ENCODE data around the gene PCOLCE2. TPM values are rescaled to one million over a fixed set of nuclear protein-coding genes. Genes with fewer than 3 reads are reported as not detected.
A peak's percentile ranks its signal among the peaks of the same experiment; 100 is the strongest.

PCOLCE2 gene
- total and polyA plus RNA-seq, 2 donors (not counting 3 experiments of a cell fraction or from before 2014, with no cell fraction given): not detected

DNA sequence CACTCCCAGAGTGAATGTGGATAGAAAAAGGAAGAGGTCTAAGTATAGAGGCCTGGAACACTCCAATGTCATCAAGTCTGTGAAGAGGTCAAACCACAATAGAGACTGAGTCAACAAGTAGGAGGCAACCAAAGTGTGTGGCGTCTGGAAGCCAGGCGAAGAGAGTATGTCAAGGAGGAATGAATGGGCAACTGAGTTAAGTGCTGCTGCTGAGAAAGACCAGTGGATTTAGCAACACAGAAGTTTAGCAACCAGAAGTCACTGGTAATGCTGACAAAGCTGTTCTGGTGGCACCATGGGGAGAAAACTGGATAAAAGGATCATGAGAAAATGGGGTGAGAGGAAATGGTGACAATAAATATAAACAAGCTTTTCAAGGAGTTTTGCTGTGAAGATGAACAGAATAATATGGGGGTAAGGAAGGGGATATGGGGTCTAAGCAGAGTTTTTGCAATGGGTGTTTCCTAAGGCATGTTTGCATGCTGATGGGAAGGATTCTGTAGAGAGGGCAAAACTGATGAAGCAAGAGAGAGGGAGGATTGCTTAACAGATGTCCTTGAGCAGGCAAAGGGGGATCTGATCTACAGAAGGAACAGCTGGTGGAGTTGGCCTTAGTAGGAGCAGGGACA lies 38.4 kb downstream of the PCOLCE2 start:
- BruUV-seq (replicated peaks): no TSS peak
- CTCF ChIA-PET: interaction anchor here (1.8 kb wide), 1 partner anchor 22 kb away, joined by 9 read pairs; no protein-coding TSS in a partner anchor
- POLR2A ChIA-PET: interaction anchor here (0.6 kb wide), 2 partner anchors 265 to 533 kb away, joined by 3 to 5 read pairs; no protein-coding TSS in a partner anchor
- TF ChIP-seq POLR2AphosphoS5 (IDR thresholded peaks at IDR 0.05; ENCODE audit: insufficient read depth, low read depth, low read length) (no peak), FOS (IDR thresholded peaks at IDR 0.05; ENCODE audit: borderline replicate concordance, insufficient read depth, low read length) (peak; percentile 12)
- no peaks in the 10 kb centered on the region for H3K4me1 ChIP-seq (ENCODE audit: control insufficient read depth, extremely low read depth, insufficient read depth, low read length)
- H3K4me3 ChIP-seq (replicated peaks in 1 of 3; ENCODE audit: insufficient read depth in 1 of 3, low read depth in 1 of 3, low read length in 3 of 3): no peak overlapping the region
- no peak overlapping the region for H3K9ac ChIP-seq (replicated peaks; ENCODE audit: extremely low read depth, insufficient read depth, low read length)
- dilution Hi-C loops (cut with MboI; ENCODE audit: extremely low pct_ligation_motif_present, low sequenced_read_pairs) (no loop called here), intact Hi-C loops (cut with micrococcal nuclease) (no loop called here)
- no peaks in the 10 kb centered on the region for H3K36me3 ChIP-seq (ENCODE audit: control insufficient read depth in 2 of 2, extremely low read depth in 1 of 2, insufficient read depth in 2 of 2, low read length in 2 of 2)
- no peaks in the 10 kb centered on the region for H3K79me2 ChIP-seq (ENCODE audit: control insufficient read depth, insufficient read depth, low read length)
- DNase-seq (ENCODE audit: low read depth, low spot score) (peak; percentile 22), FAIRE-seq (peak; percentile 75)
- peaks cover 4 to 9% of the 10 kb centered on the region in 2 experiments for H3K27me3 ChIP-seq (ENCODE audit: control insufficient read depth in 2 of 2, insufficient read depth in 2 of 2, low read length in 2 of 2)
- H3K9me3 ChIP-seq (replicated peaks; ENCODE audit: control insufficient read depth, insufficient read depth, low read length): no peaks in the 10 kb centered on the region
- H3K4me2 ChIP-seq (ENCODE audit: insufficient read depth, low read length): no peak overlapping the region
- H3K27ac ChIP-seq (ENCODE audit: insufficient read depth, low read depth, low read length): no peak overlapping the region
- H2AFZ ChIP-seq (ENCODE audit: low read depth, low read length): no peak overlapping the region
- H4K20me1 ChIP-seq (replicated peaks; ENCODE audit: control insufficient read depth, extremely low read depth, insufficient read depth, low read length): no peaks in the 10 kb centered on the region
- no peaks in the 10 kb centered on the region for H3K9me1 ChIP-seq (replicated peaks; ENCODE audit: control insufficient read depth, extremely low read depth, insufficient read depth, low read length)

DNA sequence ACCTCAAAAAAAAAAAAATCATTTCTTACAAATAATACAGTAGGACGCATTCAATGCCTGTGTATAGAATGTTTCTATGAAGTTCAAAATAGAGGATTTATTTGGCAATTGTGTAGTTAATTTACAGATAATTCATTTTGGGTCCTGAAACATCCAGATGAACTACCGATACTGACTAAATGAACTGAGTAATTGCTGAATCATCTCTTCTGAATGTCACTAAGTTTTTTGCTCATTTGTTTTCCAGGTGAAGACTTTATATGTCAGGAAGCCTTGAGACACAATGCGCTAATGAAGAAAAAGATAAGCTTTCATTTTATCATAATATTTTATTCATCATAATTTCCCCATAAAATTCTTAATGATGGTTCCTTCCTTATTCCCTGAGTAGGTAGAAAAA lies 39.7 kb downstream of the PCOLCE2 start:
- H3K9me3 ChIP-seq (replicated peaks; ENCODE audit: control insufficient read depth, insufficient read depth, low read length): no peaks in the 10 kb centered on the region
- BruUV-seq (replicated peaks): no TSS peak
- no peaks in the 10 kb centered on the region for H3K79me2 ChIP-seq (ENCODE audit: control insufficient read depth, insufficient read depth, low read length)
- H3K4me2 ChIP-seq (ENCODE audit: insufficient read depth, low read length): no peak overlapping the region
- dilution Hi-C loops (cut with MboI; ENCODE audit: extremely low pct_ligation_motif_present, low sequenced_read_pairs) (no loop called here), intact Hi-C loops (cut with micrococcal nuclease) (no loop called here)
- DNase-seq (ENCODE audit: low read depth, low spot score) (no peak), FAIRE-seq (no peak)
- no peak overlapping the region for H3K9ac ChIP-seq (replicated peaks; ENCODE audit: extremely low read depth, insufficient read depth, low read length)
- H3K27ac ChIP-seq (ENCODE audit: insufficient read depth, low read depth, low read length): no peak overlapping the region
- H3K36me3 ChIP-seq (ENCODE audit: control insufficient read depth in 2 of 2, extremely low read depth in 1 of 2, insufficient read depth in 2 of 2, low read length in 2 of 2): no peaks in the 10 kb centered on the region
- no peak for TF ChIP-seq FOS (IDR thresholded peaks at IDR 0.05; ENCODE audit: borderline replicate concordance, insufficient read depth, low read length)
- ChIA-PET CTCF (interaction anchor here (1.0 to 1.8 kb wide), 2 partner anchors 21 to 153 kb away, joined by 3 to 9 read pairs; no protein-coding TSS in a partner anchor), POLR2A (no interaction called here)
- no peak overlapping the region for H3K4me3 ChIP-seq (replicated peaks in 1 of 3; ENCODE audit: insufficient read depth in 1 of 3, low read depth in 1 of 3, low read length in 3 of 3)
- no peaks in the 10 kb centered on the region for H3K9me1 ChIP-seq (replicated peaks; ENCODE audit: control insufficient read depth, extremely low read depth, insufficient read depth, low read length)
- H2AFZ ChIP-seq (ENCODE audit: low read depth, low read length): no peak overlapping the region
- H3K27me3 ChIP-seq (ENCODE audit: control insufficient read depth in 2 of 2, insufficient read depth in 2 of 2, low read length in 2 of 2): peaks cover 3 to 9% of the 10 kb centered on the region in 2 experiments
- H3K4me1 ChIP-seq (ENCODE audit: control insufficient read depth, extremely low read depth, insufficient read depth, low read length): no peaks in the 10 kb centered on the region
- H4K20me1 ChIP-seq (replicated peaks; ENCODE audit: control insufficient read depth, extremely low read depth, insufficient read depth, low read length): no peaks in the 10 kb centered on the region

All from endothelial cell of umbilical vein (primary cell).